ENCODE measurements around the gene PDCD4.
"Not testable (repeated sequence)": the region's sequence is repeated elsewhere in the genome, so short reads cannot be mapped to it uniquely, and the experiment has no call there.

GRCh38 chr10:110915600-110915999 is 43.9 kb downstream of the PDCD4 start:
- TF ChIP-seq CTCF, POLR2A (IDR thresholded peaks at IDR 0.05): not testable (repeated sequence)
